Endometrium (tissue), 2 donors: Measurements from ENCODE around the gene CXCL5.
"Not testable (repeated sequence)": the region's sequence is repeated elsewhere in the genome, so short reads cannot be mapped to it uniquely, and the experiment has no call there.

Source experiments
- FAIRE-seq: peaks from 2 replicates; lab custom pipeline; 2012; peaks lifted over from hg19 to GRCh38; lab: Jason Lieb, UNC
- donor health status: control.
- donor health status: control.

The CXCL5 gene

DNA sequence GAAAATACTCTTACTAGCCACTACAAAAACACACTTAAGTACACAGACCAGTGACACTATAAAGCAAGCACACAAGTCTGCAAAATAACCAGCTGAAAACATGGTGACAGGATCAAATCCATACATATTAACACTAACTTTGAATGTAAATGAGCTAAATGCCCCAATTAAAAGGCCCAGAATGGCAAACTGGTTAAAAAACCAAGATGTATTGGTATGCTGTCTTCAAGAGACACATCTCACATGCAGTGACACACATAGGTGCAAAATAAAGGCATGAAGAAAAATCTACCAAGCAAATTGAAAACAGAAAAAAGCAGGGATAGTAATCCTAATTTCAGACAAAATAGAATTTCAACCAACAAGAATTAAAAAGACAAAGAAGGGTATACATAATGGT is 27.5 kb downstream of the CXCL5 start:
- FAIRE-seq: no peak

DNA sequence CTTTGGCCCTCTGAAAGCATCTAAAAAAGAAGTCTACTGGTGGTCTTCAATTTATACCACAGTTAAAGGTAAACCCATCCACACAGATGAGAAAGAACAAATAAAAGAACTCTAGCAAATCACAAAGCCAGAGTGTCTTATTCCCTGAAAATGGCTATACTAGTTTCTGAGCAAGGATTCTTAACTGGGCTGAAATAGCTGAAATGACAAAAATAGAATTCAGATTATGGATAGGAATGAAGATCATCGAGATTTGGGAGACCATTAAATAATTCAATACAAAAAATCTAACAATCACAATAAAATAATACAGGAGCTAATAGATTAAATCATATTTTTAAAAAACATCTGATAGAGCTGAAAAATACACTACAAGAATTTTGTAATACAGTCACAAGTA is 28.5 kb downstream of the CXCL5 start:
- no peak for FAIRE-seq

DNA sequence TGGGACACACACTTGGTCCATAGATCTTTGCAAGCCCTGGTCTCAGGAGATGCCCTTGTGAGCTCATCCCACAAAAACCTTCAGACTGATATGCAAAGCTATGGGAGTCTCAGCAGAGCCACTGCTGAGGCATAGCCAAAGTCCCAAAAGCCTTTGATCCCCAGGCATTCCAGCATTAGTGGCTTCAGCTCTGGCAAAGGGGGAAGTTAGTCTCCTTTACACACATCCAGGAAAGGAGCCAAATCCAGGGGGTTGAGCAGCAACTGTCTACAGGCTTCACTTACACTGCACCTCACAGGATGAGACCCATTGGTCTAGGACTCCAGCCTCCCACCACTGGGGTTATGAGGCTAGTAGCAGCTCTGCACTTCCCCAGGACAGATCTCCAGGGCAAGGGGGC is 30.6 kb downstream of the CXCL5 start:
- FAIRE-seq: no peak

DNA sequence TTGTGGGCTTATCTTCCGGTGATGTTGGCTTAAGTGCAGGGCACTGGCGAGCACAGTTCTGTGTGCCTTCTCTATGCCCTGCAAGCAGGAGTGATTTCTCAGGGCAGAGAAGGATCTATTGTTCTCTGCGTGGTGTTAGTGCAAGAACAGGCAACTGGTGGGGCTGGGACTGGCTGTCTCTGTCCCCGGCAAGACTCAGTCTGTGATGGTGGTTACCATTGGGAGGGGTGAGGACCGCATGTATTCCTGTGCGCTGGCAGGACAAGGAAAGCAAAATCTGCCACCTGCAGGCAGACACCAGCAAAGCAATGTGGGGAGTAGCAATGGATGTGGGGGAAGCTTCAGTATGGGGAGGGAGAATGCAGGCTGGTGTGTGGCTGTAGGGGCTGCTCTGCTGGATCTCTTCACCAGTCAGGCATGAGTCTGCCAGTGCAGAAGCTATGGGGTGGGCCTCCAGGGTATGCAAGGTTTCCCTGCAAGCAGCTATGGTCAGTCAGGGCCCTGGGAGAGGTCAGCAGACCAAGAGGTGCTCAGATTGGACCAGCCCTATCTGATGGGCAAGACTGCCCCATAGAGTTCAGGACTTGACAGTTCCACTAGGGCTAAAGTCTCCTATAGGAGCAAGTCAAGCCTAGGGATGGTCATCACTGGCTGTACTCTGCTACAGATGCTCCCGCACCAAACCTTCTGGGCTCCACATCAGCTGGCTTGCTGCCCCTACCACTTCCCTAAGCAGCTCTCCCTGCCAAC is 33.4 kb downstream of the CXCL5 start:
- FAIRE-seq: no peak

DNA sequence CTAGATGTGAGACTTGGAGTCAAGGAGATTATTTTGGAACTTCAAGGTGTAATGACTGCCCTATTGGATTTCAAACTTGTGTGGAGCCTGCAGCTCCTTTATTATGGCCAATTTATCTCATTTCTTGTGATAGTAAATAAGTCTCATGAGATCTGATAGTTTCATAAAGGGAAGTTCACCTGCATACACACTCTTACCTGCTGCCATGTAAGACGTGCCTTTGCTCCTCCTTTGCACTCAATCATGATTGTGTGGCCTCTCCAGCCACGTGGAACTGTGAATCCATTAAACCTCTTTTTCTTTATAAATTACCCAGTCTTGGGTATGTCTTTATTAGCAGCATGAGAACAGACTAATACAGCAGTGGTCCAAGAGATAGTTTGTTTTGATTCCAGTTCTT is 35.8 kb downstream of the CXCL5 start:
- FAIRE-seq: no peak

- FAIRE-seq: not testable (repeated sequence)
Measured at GRCh38 chr4:73959041-73959440, 39.4 kb downstream of the CXCL5 start.

DNA sequence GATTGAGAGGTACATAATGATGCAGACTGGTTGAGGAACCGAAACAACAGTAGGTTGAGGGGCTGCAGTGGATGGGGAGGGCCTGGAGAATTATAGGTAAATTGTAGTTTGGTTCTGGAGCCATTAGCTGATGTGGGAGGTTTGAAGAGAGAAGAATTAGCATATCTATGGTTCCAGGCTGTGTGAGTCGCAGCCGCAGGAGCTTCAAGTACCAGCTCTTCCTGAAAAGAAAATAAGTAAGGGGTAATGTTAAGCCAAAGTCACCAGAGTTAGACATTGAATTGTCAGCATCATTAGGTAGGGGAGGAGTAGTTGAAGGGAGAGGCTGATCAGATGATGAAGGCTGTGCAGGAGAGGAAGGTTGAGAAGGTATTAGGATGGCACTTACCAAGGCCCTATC is 46.1 kb downstream of the CXCL5 start:
- FAIRE-seq: no peak

DNA sequence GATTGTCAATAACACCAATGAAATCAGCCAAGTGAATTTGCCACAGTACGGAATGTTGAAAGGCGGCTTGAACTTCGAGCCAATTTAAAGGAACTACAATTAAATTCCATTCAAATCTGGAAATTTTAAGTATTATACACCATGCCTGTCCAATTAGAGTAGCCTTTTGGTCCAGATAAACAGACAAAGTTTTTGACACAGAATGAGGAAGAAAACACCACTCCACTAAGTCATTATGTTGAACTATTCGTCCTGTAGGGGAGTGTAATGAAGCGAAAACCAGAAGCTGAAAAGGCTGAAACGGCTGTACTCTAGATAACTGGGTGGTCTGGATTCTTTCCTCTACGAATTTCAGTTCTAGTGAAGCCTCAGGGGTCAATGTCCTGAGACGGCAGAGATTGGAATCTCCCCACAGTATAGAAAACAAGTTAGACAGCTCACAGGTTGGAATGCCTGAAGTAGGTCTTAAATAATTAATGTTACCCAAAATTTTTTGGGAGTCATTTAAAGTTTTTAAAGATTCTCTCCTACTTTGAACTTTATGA is 48.0 kb downstream of the CXCL5 start:
- FAIRE-seq: not testable (repeated sequence)

- no peak for FAIRE-seq
Measured at GRCh38 chr4:73948990-73949706, 49.3 kb downstream of the CXCL5 start.

DNA sequence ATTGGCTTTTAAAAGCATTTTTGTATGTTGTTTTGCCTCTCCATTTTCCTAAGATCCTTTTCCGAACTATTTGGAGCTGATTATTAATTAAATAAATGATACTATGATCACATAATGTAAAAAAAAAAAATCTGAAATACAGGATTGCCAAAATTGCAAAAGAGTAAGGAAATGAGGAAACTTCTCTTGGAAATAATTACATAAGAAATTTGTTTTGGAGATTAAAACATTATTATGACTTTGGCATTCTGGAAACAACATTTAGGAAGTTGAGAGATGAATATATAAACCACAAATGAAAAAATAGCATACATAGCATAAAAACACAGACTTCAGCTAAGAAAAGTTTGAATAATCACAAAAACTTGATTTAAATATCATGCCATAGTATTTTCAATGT is 50.2 kb downstream of the CXCL5 start:
- FAIRE-seq: no peak

DNA sequence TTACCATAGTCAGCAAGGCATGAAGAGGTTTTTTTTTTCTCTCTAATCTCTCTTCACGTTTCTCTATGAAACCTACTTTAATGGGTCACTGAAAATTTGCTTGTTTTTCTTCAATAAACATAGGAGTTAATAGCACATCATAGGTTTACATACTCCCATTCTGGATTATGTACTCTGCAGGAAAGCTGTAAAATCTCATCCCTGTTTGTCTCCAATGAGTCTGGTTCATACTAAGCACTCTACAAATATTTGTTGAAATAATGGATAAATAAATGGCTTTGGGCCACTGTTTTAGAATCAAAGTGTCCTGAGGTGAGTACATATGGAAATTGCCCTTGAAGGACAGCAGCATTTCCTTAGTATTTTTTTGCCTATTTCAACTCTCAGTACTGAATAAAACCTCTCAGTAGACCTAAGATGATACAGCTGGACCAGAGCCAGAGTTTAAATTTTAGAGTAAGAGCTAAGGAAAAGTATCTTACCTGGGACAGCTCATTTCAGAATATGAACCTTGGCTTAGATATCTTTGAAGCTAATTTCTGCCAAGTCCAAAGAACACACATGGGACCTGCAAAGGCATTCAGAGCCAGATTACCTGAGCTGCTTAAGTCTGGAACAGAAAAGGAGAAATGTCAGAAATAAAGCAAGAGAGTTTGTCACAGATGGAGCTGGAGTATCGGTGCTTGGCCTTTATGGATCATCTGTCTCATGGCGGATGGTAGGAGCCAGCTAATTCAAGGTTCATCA is 51.1 kb downstream of the CXCL5 start:
- no peak for FAIRE-seq

DNA sequence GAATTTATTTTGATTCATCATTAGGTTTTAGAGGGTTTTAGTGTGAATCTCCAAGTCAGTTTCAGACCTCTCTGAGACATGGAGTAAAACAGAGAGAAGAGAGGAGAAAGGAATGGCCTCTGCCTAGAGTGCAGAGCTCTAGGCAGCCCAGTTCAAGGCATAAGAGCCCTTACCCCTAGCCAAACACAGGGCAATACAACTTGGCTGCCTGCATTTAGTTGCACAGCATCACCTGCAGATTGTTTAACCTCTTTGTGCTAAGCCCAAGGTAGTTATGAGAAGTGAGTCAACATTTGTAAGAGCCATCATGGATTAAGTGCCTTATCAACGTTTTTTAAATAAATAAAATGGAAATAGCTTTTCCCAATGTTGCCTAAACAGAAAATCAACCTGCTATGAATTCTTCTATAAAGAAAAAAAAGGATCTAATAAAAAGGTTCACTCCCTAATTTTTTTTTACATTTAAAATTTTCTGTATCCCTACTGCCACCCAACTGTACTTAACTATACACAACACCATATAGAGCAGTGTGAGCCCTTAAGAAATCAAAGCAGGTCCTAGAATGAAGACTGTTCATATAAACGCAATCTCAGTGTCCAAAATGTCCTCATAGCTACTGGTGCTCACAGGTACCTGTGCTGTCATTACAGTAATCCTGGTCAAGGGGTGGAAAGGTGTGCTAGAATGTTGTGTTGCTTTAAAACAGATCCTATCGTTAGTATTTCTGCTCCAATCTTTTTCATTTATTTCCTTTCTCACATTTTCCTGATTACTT is 52.6 kb downstream of the CXCL5 start:
- FAIRE-seq: no peak
